Activated CD8-positive, alpha-beta memory T cell treated with anti-CD3 and anti-CD28 coated beads for 24 hours (primary cell): ENCODE measurements around the gene MAN2C1.
"Not testable (repeated sequence)": the region's sequence is repeated elsewhere in the genome, so short reads cannot be mapped to it uniquely, and the experiment has no call there.

Source experiments
- DNase-seq: peaks from one replicate; pipeline ENCODE4 v3.0.0-alpha.2; 2020

MAN2C1 gene

GRCh38 chr15:75360856-75361255, 7.6 kb downstream of the MAN2C1 start:
- peak; percentile 55 for DNase-seq

- peak; percentile 37 for DNase-seq
Observed at GRCh38 chr15:75360391-75360790, 8.0 kb downstream of the MAN2C1 start.

GRCh38 chr15:75359537-75360250, 8.7 kb downstream of the MAN2C1 start:
- DNase-seq: peak; percentile 53

GRCh38 chr15:75358771-75359536, 9.5 kb downstream of the MAN2C1 start:
- DNase-seq: no peak

- no peak for DNase-seq
Observed at GRCh38 chr15:75357976-75358673, 10.3 kb downstream of the MAN2C1 start.

GRCh38 chr15:75356517-75356916, 11.9 kb downstream of the MAN2C1 start:
- DNase-seq: no peak

GRCh38 chr15:75356006-75356405, 12.4 kb downstream of the MAN2C1 start:
- DNase-seq: no peak

GRCh38 chr15:75355369-75355768, 13.0 kb downstream of the MAN2C1 start:
- DNase-seq: no peak

- no peak for DNase-seq
Observed at GRCh38 chr15:75354454-75354853, 14.0 kb downstream of the MAN2C1 start.

GRCh38 chr15:75353604-75354003, 14.8 kb downstream of the MAN2C1 start:
- DNase-seq: no peak

GRCh38 chr15:75352186-75353080, 16.0 kb downstream of the MAN2C1 start:
- no peak for DNase-seq

GRCh38 chr15:75350601-75351361, 17.6 kb downstream of the MAN2C1 start:
- DNase-seq: no peak

- DNase-seq: peak; percentile 82
Observed at GRCh38 chr15:75349851-75350588, 18.4 kb downstream of the MAN2C1 start.

- not testable (repeated sequence) for DNase-seq
Observed at GRCh38 chr15:75349351-75349669, 19.1 kb downstream of the MAN2C1 start.

- DNase-seq: no peak
Observed at GRCh38 chr15:75348562-75349350, 19.7 kb downstream of the MAN2C1 start.

- no peak for DNase-seq
Observed at GRCh38 chr15:75348034-75348561, 20.3 kb downstream of the MAN2C1 start.

GRCh38 chr15:75347222-75348033, 21.0 kb downstream of the MAN2C1 start:
- DNase-seq: peak; percentile 83

GRCh38 chr15:75346796-75347221, 21.6 kb downstream of the MAN2C1 start, which contains the start of gene NEIL1:
Gene NEIL1, plus strand, starts transcription at chr15:75347039. Its CDS starts 1,867 bp downstream, at chr15:75348906.
- no peak for DNase-seq

- not testable (repeated sequence) for DNase-seq
Observed at GRCh38 chr15:75343953-75344352, 24.5 kb downstream of the MAN2C1 start.
